Measurements from ENCODE around the gene TMBIM6.

Gene TMBIM6

GRCh38 chr12:49761677-49762467 lies 20.5 kb downstream of the TMBIM6 start:
- Histone ChIP-seq H3K27ac (ENCODE audit: extremely low read depth, low read depth, low read length) (no peak overlapping the region; the same call in 1 of the 2 replicates), H3K4me3 (ENCODE audit: low read depth, low read length) (no peak overlapping the region), H3K36me3 (ENCODE audit: control insufficient read depth in 2 of 2, insufficient read depth in 1 of 2, low read length in 2 of 2) (peaks cover 55 to 80% of the 10 kb centered on the region in 2 experiments), H3K4me1 (ENCODE audit: control insufficient read depth, insufficient read depth, low read length) (no peaks in the 10 kb centered on the region), H3K9me3 (ENCODE audit: control insufficient read depth, insufficient read depth, low read depth, low read length) (no peaks in the 10 kb centered on the region)
- no peak for TF ChIP-seq ZNF664 (tag by site-specific recombination; IDR thresholded peaks at IDR 0.05)
- TF ChIP-seq ZNF600 (tag by site-specific recombination; IDR thresholded peaks at IDR 0.05) = no peak
- TF ChIP-seq ZNF514 (tag by site-specific recombination; IDR thresholded peaks at IDR 0.05) = no peak
- TF ChIP-seq, protein P1, sequence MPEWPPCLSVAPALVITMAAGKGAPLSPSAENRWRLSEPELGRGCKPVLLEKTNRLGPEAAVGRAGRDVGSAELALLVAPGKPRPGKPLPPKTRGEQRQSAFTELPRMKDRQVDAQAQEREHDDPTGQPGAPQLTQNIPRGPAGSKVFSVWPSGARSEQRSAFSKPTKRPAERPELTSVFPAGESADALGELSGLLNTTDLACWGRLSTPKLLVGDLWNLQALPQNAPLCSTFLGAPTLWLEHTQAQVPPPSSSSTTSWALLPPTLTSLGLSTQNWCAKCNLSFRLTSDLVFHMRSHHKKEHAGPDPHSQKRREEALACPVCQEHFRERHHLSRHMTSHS (tag by site-specific recombination; IDR thresholded peaks at IDR 0.05) = no peak
- TF ChIP-seq HOXA7 (CRISPR knock-in tag; IDR thresholded peaks at IDR 0.05; ENCODE audit: borderline replicate concordance) = no peak
- no peak for TF ChIP-seq ZNF449 (tag by site-specific recombination; IDR thresholded peaks at IDR 0.05)
- TF ChIP-seq ZNF530 (tag by site-specific recombination; IDR thresholded peaks at IDR 0.05; ENCODE audit: low read depth) = no peak
- no peak for TF ChIP-seq HOXD13 (CRISPR knock-in tag; IDR thresholded peaks at IDR 0.05; ENCODE audit: borderline replicate concordance)
- no peak for TF ChIP-seq FEZF1 (tag by site-specific recombination; IDR thresholded peaks at IDR 0.05)
- no peak for TF ChIP-seq KLF7 (tag by site-specific recombination; IDR thresholded peaks at IDR 0.05; ENCODE audit: borderline replicate concordance)
- no peak for TF ChIP-seq ZXDB (tag by site-specific recombination; IDR thresholded peaks at IDR 0.05)
- no peak for TF ChIP-seq ZNF791 (tag by site-specific recombination; IDR thresholded peaks at IDR 0.05)
- TF ChIP-seq, protein P2, sequence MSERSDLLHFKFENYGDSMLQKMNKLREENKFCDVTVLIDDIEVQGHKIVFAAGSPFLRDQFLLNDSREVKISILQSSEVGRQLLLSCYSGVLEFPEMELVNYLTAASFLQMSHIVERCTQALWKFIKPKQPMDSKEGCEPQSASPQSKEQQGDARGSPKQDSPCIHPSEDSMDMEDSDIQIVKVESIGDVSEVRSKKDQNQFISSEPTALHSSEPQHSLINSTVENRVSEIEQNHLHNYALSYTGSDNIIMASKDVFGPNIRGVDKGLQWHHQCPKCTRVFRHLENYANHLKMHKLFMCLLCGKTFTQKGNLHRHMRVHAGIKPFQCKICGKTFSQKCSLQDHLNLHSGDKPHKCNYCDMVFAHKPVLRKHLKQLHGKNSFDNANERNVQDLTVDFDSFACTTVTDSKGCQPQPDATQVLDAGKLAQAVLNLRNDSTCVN (tag by site-specific recombination; optimal IDR thresholded peaks at IDR 0.05) = no peak
- TF ChIP-seq ZNF596 (tag by site-specific recombination; IDR thresholded peaks at IDR 0.05) = no peak
- TF ChIP-seq ZNF302 (tag by site-specific recombination; IDR thresholded peaks at IDR 0.05; ENCODE audit: low read depth) = no peak
- TF ChIP-seq ZNF248 (tag by site-specific recombination; IDR thresholded peaks at IDR 0.05) = no peak
- TF ChIP-seq ZNF571 (tag by site-specific recombination; IDR thresholded peaks at IDR 0.05) = no peak
- ChIA-PET POLR2A (interaction anchor here (1.5 to 2.3 kb wide), 2 partner anchors 20 to 77 kb away, joined by 3 to 8 read pairs; partner anchors contain the start of gene TMBIM6), CTCF (interaction anchor here (0.6 to 3.2 kb wide), 23 partner anchors 10 to 908 kb away, joined by 3 to 20 read pairs (median 6); partner anchors contain the start of genes BCDIN3D and TMBIM6)

GRCh38 chr12:49762468-49762847 lies 21.1 kb downstream of the TMBIM6 start:
- H3K36me3 ChIP-seq (ENCODE audit: control insufficient read depth in 2 of 2, insufficient read depth in 1 of 2, low read length in 2 of 2) = peaks cover 49 to 75% of the 10 kb centered on the region in 2 experiments
- CTCF ChIA-PET = interaction anchor here (0.7 to 3.2 kb wide), 19 partner anchors 10 to 724 kb away, joined by 3 to 20 read pairs (median 6); partner anchors contain the start of gene TMBIM6
- H3K4me3 ChIP-seq (ENCODE audit: low read depth, low read length) = no peak overlapping the region
- POLR2A ChIA-PET = interaction anchor here (1.5 to 2.3 kb wide), 2 partner anchors 21 to 77 kb away, joined by 3 to 8 read pairs; partner anchors contain the start of gene TMBIM6
- no peaks in the 10 kb centered on the region for H3K4me1 ChIP-seq (ENCODE audit: control insufficient read depth, insufficient read depth, low read length)
- H3K27ac ChIP-seq (ENCODE audit: extremely low read depth, low read depth, low read length) = no peak overlapping the region
- no peaks in the 10 kb centered on the region for H3K9me3 ChIP-seq (ENCODE audit: control insufficient read depth, insufficient read depth, low read depth, low read length)
- TF ChIP-seq ZNF169 (tag by site-specific recombination; IDR thresholded peaks at IDR 0.05) = no peak
- TF ChIP-seq MEIS1 (CRISPR knock-in tag; IDR thresholded peaks at IDR 0.05; ENCODE audit: borderline replicate concordance) = no peak
- no peak for TF ChIP-seq SP7 (tag by site-specific recombination; IDR thresholded peaks at IDR 0.05)
- no peak for TF ChIP-seq KLF10 (tag by site-specific recombination; IDR thresholded peaks at IDR 0.05)
- no peak for TF ChIP-seq SCRT1 (tag by site-specific recombination; IDR thresholded peaks at IDR 0.05; ENCODE audit: borderline replicate concordance)
- TF ChIP-seq ZFP41 (tag by site-specific recombination; IDR thresholded peaks at IDR 0.05; ENCODE audit: borderline replicate concordance) = no peak
- TF ChIP-seq ZSCAN23 (tag by site-specific recombination; IDR thresholded peaks at IDR 0.05) = no peak
- no peak for TF ChIP-seq ZNF580 (tag by site-specific recombination; IDR thresholded peaks at IDR 0.05)
- no peak for TF ChIP-seq GLI2 (tag by site-specific recombination; IDR thresholded peaks at IDR 0.05; ENCODE audit: borderline replicate concordance, low read depth)
- TF ChIP-seq ZNF16 (tag by site-specific recombination; IDR thresholded peaks at IDR 0.05; ENCODE audit: low read depth) = no peak
- TF ChIP-seq, protein P3, sequence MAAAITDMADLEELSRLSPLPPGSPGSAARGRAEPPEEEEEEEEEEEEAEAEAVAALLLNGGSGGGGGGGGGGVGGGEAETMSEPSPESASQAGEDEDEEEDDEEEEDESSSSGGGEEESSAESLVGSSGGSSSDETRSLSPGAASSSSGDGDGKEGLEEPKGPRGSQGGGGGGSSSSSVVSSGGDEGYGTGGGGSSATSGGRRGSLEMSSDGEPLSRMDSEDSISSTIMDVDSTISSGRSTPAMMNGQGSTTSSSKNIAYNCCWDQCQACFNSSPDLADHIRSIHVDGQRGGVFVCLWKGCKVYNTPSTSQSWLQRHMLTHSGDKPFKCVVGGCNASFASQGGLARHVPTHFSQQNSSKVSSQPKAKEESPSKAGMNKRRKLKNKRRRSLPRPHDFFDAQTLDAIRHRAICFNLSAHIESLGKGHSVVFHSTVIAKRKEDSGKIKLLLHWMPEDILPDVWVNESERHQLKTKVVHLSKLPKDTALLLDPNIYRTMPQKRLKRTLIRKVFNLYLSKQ (tag by site-specific recombination; IDR thresholded peaks at IDR 0.05; ENCODE audit: borderline replicate concordance) = no peak
- TF ChIP-seq ZNF202 (tag by site-specific recombination; IDR thresholded peaks at IDR 0.05; ENCODE audit: borderline replicate concordance) = no peak
